ENCODE results near the gene BRI3BP. TPM values are rescaled to one million over a fixed set of nuclear protein-coding genes. Genes with fewer than 3 reads are reported as not detected.
"Not testable (repeated sequence)": the region's sequence is repeated elsewhere in the genome, so short reads cannot be mapped to it uniquely, and the experiment has no call there.

Gene BRI3BP
- total RNA-seq, 1 donor from 2014 or later, result 14.1 TPM

- no peak for DNase-seq (ENCODE audit: low read depth)
Observed at GRCh38 chr12:124972211-124972610, 21.2 kb upstream of the BRI3BP start.

GRCh38 chr12:124975276-124975675 lies 18.2 kb upstream of the BRI3BP start:
- no peak for DNase-seq (ENCODE audit: low read depth)

GRCh38 chr12:124976999-124977398 lies 16.4 kb upstream of the BRI3BP start:
- no peak for DNase-seq (ENCODE audit: low read depth)

- DNase-seq (ENCODE audit: low read depth), result no peak
Observed at GRCh38 chr12:124979568-124979967, 13.9 kb upstream of the BRI3BP start.

GRCh38 chr12:124980098-124980892 lies 13.2 kb upstream of the BRI3BP start:
- DNase-seq (ENCODE audit: low read depth), result no peak

GRCh38 chr12:124986876-124987275 lies 6.6 kb upstream of the BRI3BP start:
- DNase-seq (ENCODE audit: low read depth), result not testable (repeated sequence)

- peak; percentile 77 for DNase-seq (ENCODE audit: low read depth)
Observed at GRCh38 chr12:124992874-124993625, 395 bp upstream of the BRI3BP start.

- peak; percentile 14 for DNase-seq (ENCODE audit: low read depth)
Observed at GRCh38 chr12:124994437-124994975, 1.1 kb downstream of the BRI3BP start.

GRCh38 chr12:124995200-124995961 lies 1.9 kb downstream of the BRI3BP start:
- DNase-seq (ENCODE audit: low read depth), result no peak

- no peak for DNase-seq (ENCODE audit: low read depth)
Observed at GRCh38 chr12:124998705-124999104, 5.3 kb downstream of the BRI3BP start.

GRCh38 chr12:125001636-125002035 lies 8.2 kb downstream of the BRI3BP start:
- DNase-seq (ENCODE audit: low read depth), result no peak

- DNase-seq (ENCODE audit: low read depth), result no peak
Observed at GRCh38 chr12:125003021-125003420, 9.6 kb downstream of the BRI3BP start.

GRCh38 chr12:125004621-125005020 lies 11.2 kb downstream of the BRI3BP start:
- DNase-seq (ENCODE audit: low read depth), result no peak

- no peak for DNase-seq (ENCODE audit: low read depth)
Observed at GRCh38 chr12:125005652-125006051, 12.2 kb downstream of the BRI3BP start.

- no peak for DNase-seq (ENCODE audit: low read depth)
Observed at GRCh38 chr12:125006365-125006764, 12.9 kb downstream of the BRI3BP start.

- DNase-seq (ENCODE audit: low read depth), result no peak
Observed at GRCh38 chr12:125013816-125014442, 20.5 kb downstream of the BRI3BP start.

GRCh38 chr12:125014526-125014925 lies 21.1 kb downstream of the BRI3BP start:
- no peak for DNase-seq (ENCODE audit: low read depth)

- DNase-seq (ENCODE audit: low read depth), result no peak
Observed at GRCh38 chr12:125015680-125016310, 22.4 kb downstream of the BRI3BP start.

GRCh38 chr12:125017801-125018200 lies 24.4 kb downstream of the BRI3BP start:
- no peak for DNase-seq (ENCODE audit: low read depth)

- DNase-seq (ENCODE audit: low read depth), result no peak
Observed at GRCh38 chr12:125018356-125018755, 24.9 kb downstream of the BRI3BP start.

GRCh38 chr12:125021096-125021495 lies 27.7 kb downstream of the BRI3BP start:
- no peak for DNase-seq (ENCODE audit: low read depth)
